ENCODE measurements around the gene GRIFIN. TPM values are rescaled to one million over a fixed set of nuclear protein-coding genes. Genes with fewer than 3 reads are reported as not detected.

The GRIFIN gene
- total RNA-seq, 1 donor from 2014 or later, result not detected

DNA sequence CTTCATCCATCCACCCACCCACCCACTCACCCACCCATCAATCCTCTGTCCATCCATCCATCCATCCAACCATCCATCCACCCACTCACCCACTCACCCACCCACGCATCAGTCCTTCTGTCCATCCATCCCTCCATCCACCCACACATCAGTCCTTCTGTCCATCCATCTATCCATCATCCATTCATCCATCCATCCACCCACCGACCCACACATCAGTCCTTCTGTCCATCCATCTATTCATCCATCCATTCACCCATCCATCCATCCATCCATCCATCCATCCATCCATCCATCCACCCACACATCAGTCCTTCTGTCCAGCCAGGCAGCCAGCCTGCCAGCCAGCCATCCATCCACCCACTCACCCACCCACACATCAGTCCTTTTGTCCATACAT is 15.8 kb upstream of the GRIFIN start:
- no peak for DNase-seq (ENCODE audit: extremely low spot score, unreplicated experiment)
- Mint-ChIP-seq H3K27me3 (ENCODE audit: unreplicated experiment) (peaks cover 2% of the 10 kb centered on the region), H3K36me3 (ENCODE audit: unreplicated experiment) (no peaks in the 10 kb centered on the region), H3K4me3 (ENCODE audit: unreplicated experiment) (no peak overlapping the region), H3K4me1 (ENCODE audit: unreplicated experiment) (peaks cover 31% of the 10 kb centered on the region), H3K9me3 (ENCODE audit: unreplicated experiment) (no peaks in the 10 kb centered on the region), H3K27ac (ENCODE audit: unreplicated experiment) (no peak overlapping the region)
- TF ChIP-seq CTCF (IDR thresholded peaks at IDR 0.05), result no peak

- Mint-ChIP-seq H3K4me1 (ENCODE audit: unreplicated experiment) (peaks cover 33% of the 10 kb centered on the region), H3K36me3 (ENCODE audit: unreplicated experiment) (no peaks in the 10 kb centered on the region), H3K9me3 (ENCODE audit: unreplicated experiment) (no peaks in the 10 kb centered on the region), H3K4me3 (ENCODE audit: unreplicated experiment) (no peak overlapping the region), H3K27me3 (ENCODE audit: unreplicated experiment) (no peaks in the 10 kb centered on the region), H3K27ac (ENCODE audit: unreplicated experiment) (no peak overlapping the region)
- TF ChIP-seq CTCF (IDR thresholded peaks at IDR 0.05), result no peak
- DNase-seq (ENCODE audit: extremely low spot score, unreplicated experiment), result no peak
Measured at GRCh38 chr7:2490181-2490651, 14.0 kb upstream of the GRIFIN start.

- no peak overlapping the region for H3K27ac Mint-ChIP-seq (ENCODE audit: unreplicated experiment)
- no peaks in the 10 kb centered on the region for H3K9me3 Mint-ChIP-seq (ENCODE audit: unreplicated experiment)
Measured at GRCh38 chr7:2488681-2489080, 12.5 kb upstream of the GRIFIN start.

DNA sequence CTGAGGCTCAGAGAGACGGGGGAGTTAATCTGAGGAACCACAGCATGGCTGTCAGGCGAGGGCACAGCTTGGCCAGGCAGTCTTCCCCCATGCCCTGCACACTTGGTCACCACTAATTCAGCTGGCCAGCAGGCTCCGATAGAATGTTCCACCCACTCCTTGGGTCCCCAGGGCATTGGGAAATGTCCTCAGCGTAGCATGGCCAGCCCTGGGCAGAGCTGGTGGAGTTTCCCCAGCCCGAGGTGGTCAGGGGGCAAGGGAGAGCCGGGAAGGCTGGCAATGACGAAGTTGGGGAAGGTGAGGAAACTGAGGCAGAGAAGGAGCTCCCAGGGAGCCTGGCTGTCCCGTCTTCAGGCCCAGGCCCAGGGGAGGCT is 12.1 kb upstream of the GRIFIN start:
- no peaks in the 10 kb centered on the region for H3K36me3 Mint-ChIP-seq (ENCODE audit: unreplicated experiment)
- H3K4me3 Mint-ChIP-seq (ENCODE audit: unreplicated experiment), result no peak overlapping the region
- no peaks in the 10 kb centered on the region for H3K27me3 Mint-ChIP-seq (ENCODE audit: unreplicated experiment)
- no peak for DNase-seq (ENCODE audit: extremely low spot score, unreplicated experiment)
- peaks cover 30% of the 10 kb centered on the region for H3K4me1 Mint-ChIP-seq (ENCODE audit: unreplicated experiment)
- H3K27ac Mint-ChIP-seq (ENCODE audit: unreplicated experiment), result peak overlapping the region; percentile 32
- H3K9me3 Mint-ChIP-seq (ENCODE audit: unreplicated experiment), result no peaks in the 10 kb centered on the region
- no peak for TF ChIP-seq CTCF (IDR thresholded peaks at IDR 0.05)

More at GRCh38 chr7:2488681-2489080, 12.5 kb upstream of the GRIFIN start:
- H3K27me3 Mint-ChIP-seq (ENCODE audit: unreplicated experiment), result no peaks in the 10 kb centered on the region
- no peak overlapping the region for H3K4me3 Mint-ChIP-seq (ENCODE audit: unreplicated experiment)
- TF ChIP-seq CTCF (IDR thresholded peaks at IDR 0.05), result no peak
- H3K36me3 Mint-ChIP-seq (ENCODE audit: unreplicated experiment), result no peaks in the 10 kb centered on the region
- DNase-seq (ENCODE audit: extremely low spot score, unreplicated experiment), result no peak
- peaks cover 33% of the 10 kb centered on the region for H3K4me1 Mint-ChIP-seq (ENCODE audit: unreplicated experiment)

DNA sequence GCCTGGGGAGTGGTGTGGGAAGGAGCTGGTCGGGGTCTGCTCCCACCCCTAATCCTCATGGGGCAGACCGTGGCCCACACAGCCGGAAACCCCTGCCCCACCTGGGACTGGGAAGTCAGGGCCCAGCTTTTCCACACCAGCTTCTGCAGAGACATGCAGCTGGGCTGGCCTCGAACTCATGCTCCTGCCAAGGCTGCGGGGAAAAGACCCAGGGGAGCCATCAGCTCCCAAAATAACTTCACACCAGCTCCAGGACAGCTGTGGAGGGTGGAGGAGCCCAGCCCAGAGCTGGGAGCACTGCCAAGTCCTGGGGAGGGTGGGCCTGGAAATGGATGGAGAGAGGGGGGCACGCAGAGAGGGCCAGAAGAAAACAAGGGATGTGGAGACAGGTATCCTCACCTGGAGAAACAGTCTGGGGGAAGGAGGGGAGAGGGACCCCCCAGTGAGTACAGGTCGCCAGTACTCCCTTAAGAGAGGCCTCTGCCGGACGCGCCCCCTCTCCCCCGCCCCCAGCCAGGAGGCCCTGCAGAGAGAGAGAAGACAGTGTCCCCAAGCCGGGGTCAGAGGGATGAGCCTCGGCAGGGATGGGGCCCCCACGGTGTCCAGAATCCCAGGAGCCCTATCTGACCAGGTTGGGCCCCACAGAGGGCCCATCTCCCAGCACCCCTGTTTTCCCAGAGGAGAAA is 11.5 kb upstream of the GRIFIN start:
- Mint-ChIP-seq H3K36me3 (ENCODE audit: unreplicated experiment) (no peaks in the 10 kb centered on the region), H3K27ac (ENCODE audit: unreplicated experiment) (no peak overlapping the region), H3K4me3 (ENCODE audit: unreplicated experiment) (no peak overlapping the region)

More for the DNA sequence above, 11.5 kb upstream of the GRIFIN start:
- H3K27me3 Mint-ChIP-seq (ENCODE audit: unreplicated experiment), result no peaks in the 10 kb centered on the region
- no peaks in the 10 kb centered on the region for H3K9me3 Mint-ChIP-seq (ENCODE audit: unreplicated experiment)
- no peak for TF ChIP-seq CTCF (IDR thresholded peaks at IDR 0.05)
- DNase-seq (ENCODE audit: extremely low spot score, unreplicated experiment), result no peak
- H3K4me1 Mint-ChIP-seq (ENCODE audit: unreplicated experiment), result peaks cover 29% of the 10 kb centered on the region

Measured in osteocyte (in vitro differentiated cells).